ENCODE measurements around the gene ANKRD27. TPM values are rescaled to one million over a fixed set of nuclear protein-coding genes. Genes with fewer than 3 reads are reported as not detected.
"Not testable (repeated sequence)": the region's sequence is repeated elsewhere in the genome, so short reads cannot be mapped to it uniquely, and the experiment has no call there.

Gene ANKRD27
- total RNA-seq, 1 donor from 2014 or later = 22.6 TPM

GRCh38 chr19:32662186-32662585, 12.8 kb downstream of the ANKRD27 start:
- DNase-seq = no peak
- intact Hi-C loops (cut with DNase I) = no loop called here
- ATAC-seq (ENCODE audit: poor library complexity) = no peak

- intact Hi-C loops (cut with DNase I) = no loop called here
- no peak for DNase-seq
- no peak for ATAC-seq (ENCODE audit: poor library complexity)
Measured at GRCh38 chr19:32661318-32661717, 13.7 kb downstream of the ANKRD27 start.

DNA sequence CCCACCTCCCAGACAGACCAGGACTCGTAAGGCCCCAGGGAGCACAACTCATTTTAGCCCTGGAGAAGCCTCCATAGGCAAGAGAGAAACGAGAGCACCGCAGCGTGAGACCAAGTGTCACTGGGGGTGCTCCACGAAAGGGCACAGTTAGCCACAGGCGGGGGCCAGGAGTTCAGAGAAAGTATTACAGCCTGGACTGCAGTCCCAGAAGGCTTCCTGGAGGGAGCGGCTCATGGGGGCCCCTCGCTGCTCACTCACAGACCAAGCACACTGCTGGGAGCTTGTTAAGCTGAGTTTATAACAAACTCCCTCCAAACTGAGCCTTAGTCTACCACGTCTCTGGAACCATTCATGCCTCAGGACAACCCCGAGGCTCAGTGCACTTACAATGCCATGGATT, 16.5 kb downstream of the ANKRD27 start:
- DNase-seq (no peak), ATAC-seq (ENCODE audit: poor library complexity) (no peak)
- intact Hi-C loops (cut with DNase I) = no loop called here

DNA sequence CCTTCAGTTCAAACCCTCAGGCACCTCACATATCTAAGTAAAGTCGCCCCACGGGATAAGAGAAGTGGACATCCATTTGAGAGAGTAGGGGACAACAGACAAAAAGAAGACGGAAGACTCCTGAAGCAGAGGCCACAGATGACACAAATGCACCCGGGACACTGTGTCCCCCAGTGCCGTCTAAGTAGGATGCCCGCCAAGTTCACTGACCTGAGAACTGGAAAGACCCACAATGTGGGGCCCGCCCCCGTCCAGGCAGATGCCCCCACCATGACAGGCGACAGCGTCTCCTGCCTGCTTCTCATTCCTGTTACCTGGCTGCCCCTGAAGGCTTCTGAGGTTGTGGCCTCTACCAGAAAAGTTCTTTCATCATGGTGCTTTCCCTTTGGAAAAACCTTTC, 16.9 kb downstream of the ANKRD27 start:
- DNase-seq = no peak
- intact Hi-C loops (cut with DNase I) = no loop called here
- ATAC-seq (ENCODE audit: poor library complexity) = no peak

DNA sequence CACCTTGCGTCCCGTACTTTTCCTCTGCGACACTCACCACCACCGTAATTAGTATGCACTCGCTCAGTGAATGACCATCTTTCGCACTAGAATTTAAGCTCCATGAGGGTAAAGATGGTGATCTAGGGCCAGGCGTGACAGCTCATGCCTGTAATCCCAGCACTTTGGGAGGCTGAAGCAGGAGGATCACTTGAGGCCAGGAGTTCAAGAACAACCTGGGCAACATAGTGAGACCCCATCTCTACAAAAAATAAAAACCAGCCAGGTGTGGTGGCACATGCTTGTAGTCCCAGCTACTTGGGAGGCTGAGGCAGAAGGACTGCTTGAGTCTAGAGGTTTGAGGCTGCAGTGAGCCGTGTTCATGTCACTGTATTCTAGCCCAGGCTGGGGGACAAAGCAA, 18.6 kb downstream of the ANKRD27 start:
- DNase-seq; intact Hi-C loops (cut with DNase I); ATAC-seq (ENCODE audit: poor library complexity): not testable (repeated sequence)

DNA sequence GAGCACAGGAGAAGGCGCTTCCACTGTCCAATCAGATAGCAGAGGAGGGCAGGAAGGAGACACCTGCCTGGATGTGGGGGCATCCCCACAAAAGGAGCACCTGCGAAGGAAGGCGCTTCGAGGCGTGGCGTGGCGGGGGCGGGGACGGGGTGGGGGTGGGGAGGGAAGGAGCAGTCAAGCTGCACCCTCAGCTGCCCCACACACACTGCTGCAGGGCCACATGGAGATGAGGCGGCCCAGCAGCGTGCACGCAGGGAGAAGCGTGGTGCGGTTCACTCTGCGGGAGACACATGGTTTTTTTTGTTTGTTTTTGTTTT, 21.4 kb downstream of the ANKRD27 start:
- intact Hi-C loops (cut with DNase I) = no loop called here
- ATAC-seq (ENCODE audit: poor library complexity) (no peak), DNase-seq (no peak)

DNA sequence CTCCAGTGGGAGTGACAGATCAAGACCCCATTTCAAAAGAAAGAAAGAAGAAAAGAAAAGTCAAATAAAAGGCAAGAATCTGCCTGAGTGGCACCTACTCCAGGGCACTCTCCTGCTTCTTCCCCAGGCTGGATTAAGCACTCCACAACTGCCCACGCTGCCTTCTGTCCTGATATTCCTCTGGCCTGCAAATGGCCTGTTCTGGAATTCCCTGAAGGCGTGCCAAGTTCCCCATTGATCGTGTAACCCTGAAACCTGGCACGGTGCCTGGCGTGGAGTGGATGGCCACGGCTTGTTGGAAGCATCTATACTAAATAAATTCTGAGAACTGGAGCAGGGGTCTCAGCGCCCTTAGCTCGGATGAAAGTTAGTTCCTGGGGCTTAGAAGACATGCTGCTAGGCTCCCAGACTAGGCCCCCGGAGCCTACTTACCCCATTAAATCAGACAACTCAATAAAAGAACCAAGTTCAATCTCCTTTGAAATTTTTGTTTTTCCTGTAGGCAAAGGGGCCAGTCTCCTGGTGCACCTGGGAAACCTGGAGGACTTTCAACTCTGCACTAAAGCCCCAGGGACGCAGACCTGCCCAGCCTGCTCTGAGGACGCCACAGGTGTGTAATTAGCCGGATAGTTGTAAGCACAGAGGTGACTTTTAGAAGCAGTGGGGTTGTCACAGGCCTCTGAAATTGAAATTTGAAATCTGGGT, 21.9 kb downstream of the ANKRD27 start:
- peak; percentile 66 for ATAC-seq (ENCODE audit: poor library complexity)
- intact Hi-C loops (cut with DNase I) = no loop called here

DNA sequence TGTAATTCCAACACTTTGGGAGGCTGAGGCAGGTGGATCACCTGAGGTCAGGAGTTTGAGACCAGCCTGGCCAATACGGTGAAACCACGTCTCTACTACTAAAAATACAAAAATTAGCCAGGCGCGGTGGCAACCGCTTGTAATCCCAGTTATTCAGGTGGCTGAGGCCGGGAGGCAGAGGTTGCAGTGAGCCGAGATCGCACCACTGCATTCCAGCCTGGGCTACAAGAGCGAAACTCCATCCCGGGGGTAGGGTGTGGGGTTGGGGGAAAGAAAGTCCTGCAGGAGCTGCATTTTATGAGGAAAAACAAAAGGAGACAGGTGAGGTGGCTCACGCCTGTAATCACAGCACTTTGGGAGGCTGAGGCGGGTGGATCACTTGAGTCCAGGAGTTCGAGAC, 22.6 kb downstream of the ANKRD27 start:
- ATAC-seq (ENCODE audit: poor library complexity); DNase-seq; intact Hi-C loops (cut with DNase I): not testable (repeated sequence)

More for the DNA sequence above, 21.9 kb downstream of the ANKRD27 start:
- DNase-seq = peak; percentile 88

- ATAC-seq (ENCODE audit: poor library complexity) (peak; percentile 78), DNase-seq (peak; percentile 67)
- intact Hi-C loops (cut with DNase I) = no loop called here
Measured at GRCh38 chr19:32651729-32652140, 23.2 kb downstream of the ANKRD27 start.

- intact Hi-C loops (cut with DNase I) = no loop called here
- ATAC-seq (ENCODE audit: poor library complexity) (no peak), DNase-seq (no peak)
Measured at GRCh38 chr19:32650671-32651070, 24.3 kb downstream of the ANKRD27 start.

DNA sequence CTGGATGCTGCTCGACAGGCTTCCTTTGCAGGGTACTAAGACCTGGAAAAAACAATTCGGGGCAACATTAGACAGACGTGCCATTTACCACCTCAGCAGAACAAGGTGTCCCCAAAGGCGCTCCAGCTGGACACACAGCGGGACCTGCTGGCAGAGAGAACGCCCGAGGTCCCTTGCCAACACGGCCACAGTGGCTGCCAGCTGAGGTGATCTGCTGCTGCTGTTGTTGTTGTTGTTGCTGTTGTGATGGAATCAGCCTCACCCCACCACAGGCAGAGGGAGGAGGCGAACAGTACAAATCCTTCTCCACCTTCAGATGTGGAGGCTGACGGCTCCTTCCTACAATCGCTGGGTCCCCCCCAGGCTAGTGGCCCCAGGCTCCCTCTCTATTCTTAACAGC, 25.2 kb downstream of the ANKRD27 start:
- intact Hi-C loops (cut with DNase I) = no loop called here
- ATAC-seq (ENCODE audit: poor library complexity) (peak; percentile 83), DNase-seq (peak; percentile 85)

DNA sequence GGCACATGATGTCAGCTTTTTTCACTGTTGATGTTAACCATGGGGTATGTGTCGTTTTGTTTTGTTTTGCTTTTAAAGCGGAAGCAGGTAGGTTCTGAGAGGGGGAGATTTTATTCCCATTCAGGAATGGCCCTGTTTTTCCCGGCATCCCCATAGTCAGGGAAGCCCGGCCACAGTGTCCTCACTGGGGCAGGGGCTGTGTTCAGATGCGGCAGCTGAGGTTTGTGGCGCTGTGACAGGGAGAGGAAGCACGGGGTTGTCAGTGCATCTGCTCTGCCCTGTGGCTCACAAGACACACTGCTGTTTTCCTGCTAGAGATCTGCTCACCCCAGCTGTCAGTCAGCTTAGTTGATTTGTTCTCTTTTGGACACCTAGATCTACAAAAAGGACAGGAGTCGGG, 27.6 kb downstream of the ANKRD27 start:
- DNase-seq = no peak
- no peak for ATAC-seq (ENCODE audit: poor library complexity)
- intact Hi-C loops (cut with DNase I) = no loop called here

DNA sequence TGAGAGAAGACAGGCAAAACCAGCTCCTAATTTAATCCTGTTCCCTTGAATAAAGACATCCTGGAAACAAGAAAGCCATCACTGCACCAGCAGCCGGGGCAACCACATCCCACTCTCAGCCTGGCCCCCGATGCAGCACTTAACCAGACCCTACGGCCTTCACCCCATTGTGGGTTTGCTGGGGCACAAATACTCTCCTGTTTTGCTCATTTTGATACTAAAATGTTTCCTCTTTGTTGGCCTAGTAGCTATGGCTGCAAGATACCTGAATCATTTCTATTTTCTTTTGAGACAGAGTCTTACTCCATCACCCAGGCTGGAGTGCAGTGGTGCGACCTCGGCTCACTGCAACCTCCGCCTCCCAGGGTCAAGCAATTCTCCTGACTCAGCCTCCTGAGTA, 28.4 kb downstream of the ANKRD27 start:
- ATAC-seq (ENCODE audit: poor library complexity) (no peak), DNase-seq (no peak)
- intact Hi-C loops (cut with DNase I) = no loop called here

DNA sequence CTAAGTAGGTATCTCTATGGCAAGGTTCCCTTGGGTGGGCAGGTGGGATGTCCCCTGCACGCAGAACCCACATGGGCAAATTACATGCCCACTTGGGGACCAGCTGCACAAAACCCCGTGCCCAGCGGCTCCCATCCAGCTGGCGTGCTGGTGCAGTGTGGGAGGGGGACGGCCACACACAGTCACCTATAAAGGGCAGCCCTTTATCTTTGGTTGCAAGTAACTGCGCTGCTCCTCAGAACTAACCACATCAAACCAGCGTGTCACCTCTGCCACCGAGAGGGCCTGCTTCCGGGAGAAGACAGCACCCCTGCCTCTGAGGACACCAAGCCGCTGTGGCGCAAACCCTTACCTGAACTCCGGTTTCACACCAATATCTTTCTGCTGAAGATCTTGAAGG, 32.2 kb downstream of the ANKRD27 start:
- intact Hi-C loops (cut with DNase I) = no loop called here
- ATAC-seq (ENCODE audit: poor library complexity) = no peak
- no peak for DNase-seq

DNA sequence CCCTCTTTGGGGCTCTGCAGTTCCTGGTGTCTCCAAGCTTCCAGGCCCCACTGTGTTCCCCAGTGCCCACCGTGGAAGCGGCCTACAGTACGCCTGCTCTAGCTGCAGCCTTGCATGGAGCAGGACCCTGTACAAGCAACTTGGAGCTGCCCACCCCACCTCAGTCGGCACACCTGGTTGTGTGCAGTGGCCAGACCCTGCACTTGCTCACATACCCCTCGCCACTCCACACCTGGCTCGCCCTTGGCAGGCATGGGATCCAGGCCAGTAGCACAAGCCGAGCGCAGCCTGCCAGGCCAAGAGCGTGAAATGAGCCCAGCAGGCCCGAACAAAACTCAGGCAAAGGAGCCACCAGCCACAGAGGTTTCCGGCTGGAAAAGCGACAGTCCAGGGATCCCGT, 36.4 kb downstream of the ANKRD27 start:
- ATAC-seq (ENCODE audit: poor library complexity) (no peak), DNase-seq (no peak)
- intact Hi-C loops (cut with DNase I) = no loop called here

DNA sequence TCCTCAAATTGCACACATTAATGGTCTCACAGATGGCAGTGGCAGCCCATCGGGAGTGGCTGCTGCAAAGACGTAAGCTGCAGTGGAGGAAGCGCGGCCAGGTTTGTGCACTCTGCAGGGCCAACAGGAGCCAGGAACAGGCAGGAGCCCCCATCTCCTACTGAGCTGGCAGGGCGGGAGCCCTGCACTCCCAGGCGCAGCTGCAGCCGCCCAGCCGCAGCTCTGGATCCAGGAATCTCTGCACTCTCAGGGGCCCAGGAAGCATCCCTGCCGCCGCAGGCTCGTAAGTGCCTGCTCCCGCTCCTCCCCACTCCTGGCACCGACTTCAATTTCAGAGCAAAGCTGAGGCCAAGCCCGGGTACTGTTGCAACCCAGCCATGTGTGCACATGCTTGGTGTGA, 37.5 kb downstream of the ANKRD27 start:
- intact Hi-C loops (cut with DNase I) = no loop called here
- DNase-seq (no peak), ATAC-seq (ENCODE audit: poor library complexity) (no peak)

DNA sequence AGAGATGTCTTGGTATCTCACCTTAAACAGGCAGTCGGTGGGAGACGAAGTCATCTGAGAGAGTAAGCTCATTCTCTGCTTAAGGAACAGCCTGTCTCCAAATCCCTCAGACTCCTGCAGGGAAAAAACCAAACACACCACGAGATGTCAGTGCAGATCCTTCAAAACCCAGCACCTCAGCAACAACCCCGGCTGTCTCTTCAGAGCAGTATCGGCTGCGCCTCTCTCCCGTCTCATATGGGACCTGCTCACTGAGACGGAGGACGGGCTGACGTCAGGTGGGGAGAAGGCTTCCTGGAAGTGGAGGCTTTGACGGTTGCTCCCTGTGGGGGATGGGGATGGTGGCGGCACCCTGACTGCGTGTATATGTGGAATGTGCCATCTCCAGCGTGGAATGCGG, 43.6 kb downstream of the ANKRD27 start:
- DNase-seq (no peak), ATAC-seq (ENCODE audit: poor library complexity) (no peak)
- intact Hi-C loops (cut with DNase I) = no loop called here

- ATAC-seq (ENCODE audit: poor library complexity) (no peak), DNase-seq (no peak)
- intact Hi-C loops (cut with DNase I) = no loop called here
Measured at GRCh38 chr19:32630338-32630737, 44.6 kb downstream of the ANKRD27 start.

DNA sequence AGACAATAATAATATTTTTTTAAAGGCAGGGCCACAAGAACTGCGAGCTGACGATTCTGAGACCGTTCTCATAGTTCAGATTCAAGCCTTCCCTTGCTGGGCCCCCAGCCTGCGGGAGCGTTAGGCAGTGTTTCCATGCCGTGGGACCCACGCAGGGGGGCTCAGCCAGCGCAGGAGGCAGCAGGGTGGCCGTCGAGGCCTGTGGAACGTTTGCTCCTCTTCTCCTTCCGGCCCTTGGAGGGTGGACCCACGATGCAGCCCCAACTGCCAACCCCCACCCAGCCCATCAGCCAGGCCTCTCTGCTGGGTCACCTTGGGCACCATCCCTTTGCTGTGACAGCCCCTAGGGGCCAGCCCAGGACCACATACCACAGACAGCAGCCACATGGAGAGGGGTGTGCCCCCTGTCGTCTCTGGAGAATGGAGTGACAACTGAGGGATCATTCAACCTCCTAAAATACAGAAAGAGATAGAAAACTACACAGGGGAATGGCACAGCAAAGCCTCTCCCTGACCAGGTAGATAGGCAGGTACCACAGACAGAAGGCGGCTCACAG, 47.2 kb downstream of the ANKRD27 start:
- ATAC-seq (ENCODE audit: poor library complexity) = peak; percentile 67
- intact Hi-C loops (cut with DNase I) = no loop called here
- no peak for DNase-seq

- intact Hi-C loops (cut with DNase I) = no loop called here
- DNase-seq (no peak), ATAC-seq (ENCODE audit: poor library complexity) (no peak)
Measured at GRCh38 chr19:32626969-32627368, 48.0 kb downstream of the ANKRD27 start.

- DNase-seq = no peak
- intact Hi-C loops (cut with DNase I) = no loop called here
- no peak for ATAC-seq (ENCODE audit: poor library complexity)
Measured at GRCh38 chr19:32624410-32624809, 50.6 kb downstream of the ANKRD27 start.
